Measurements from ENCODE around the gene ARMS2. TPM values are rescaled to one million over a fixed set of nuclear protein-coding genes. Genes with fewer than 3 reads are reported as not detected.

Gene ARMS2
- total RNA-seq, 1 donor from 2014 or later: not detected

DNA sequence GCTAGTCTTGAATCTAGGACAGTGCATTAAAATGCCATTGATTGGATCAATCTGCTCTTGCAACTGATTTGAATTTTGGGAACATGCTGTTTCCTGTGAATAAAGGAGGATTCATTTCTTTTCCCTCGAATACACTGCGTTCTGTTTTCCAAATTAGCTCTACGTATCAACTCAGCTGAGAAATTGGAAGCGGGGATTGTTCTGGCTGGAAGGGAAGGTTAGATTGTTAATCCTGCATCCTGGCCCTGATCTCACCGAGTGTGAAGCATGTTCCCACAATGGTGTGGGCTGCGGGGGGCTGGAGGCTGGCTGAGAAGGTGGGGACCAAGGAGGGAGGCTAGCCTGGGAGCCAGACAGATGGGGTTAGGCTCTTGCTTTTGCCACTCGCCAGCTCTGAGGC lies 24.5 kb downstream of the ARMS2 start:
- Histone ChIP-seq H3K9ac (ENCODE audit: low read length) (no peak overlapping the region), H3K79me2 (ENCODE audit: insufficient read depth, low read length) (peaks cover 2% of the 10 kb centered on the region), H4K20me1 (ENCODE audit: insufficient read depth, low read length) (peaks cover 5% of the 10 kb centered on the region), H3K9me3 (ENCODE audit: insufficient read depth, low read depth, low read length) (no peaks in the 10 kb centered on the region), H3K4me1 (ENCODE audit: insufficient read depth, low read length) (peaks cover 25% of the 10 kb centered on the region), H3K4me2 (ENCODE audit: low read length) (no peak overlapping the region), H3K4me3 (ENCODE audit: insufficient read depth, low read depth, low read length) (no peak overlapping the region), H2AFZ (ENCODE audit: low read depth, low read length) (no peak overlapping the region), H3K27ac (ENCODE audit: low read depth, low read length) (no peak overlapping the region), H3K27me3 (ENCODE audit: insufficient read depth, low read length) (no peaks in the 10 kb centered on the region), H3K36me3 (ENCODE audit: insufficient read depth, low read length) (no peaks in the 10 kb centered on the region)
- Mint-ChIP-seq H3K27ac (ENCODE audit: unreplicated experiment) (no peak overlapping the region), H3K27me3 (ENCODE audit: low read depth, unreplicated experiment) (peaks cover 9% of the 10 kb centered on the region), H3K4me3 (ENCODE audit: unreplicated experiment) (no peak overlapping the region), H3K4me1 (ENCODE audit: low read depth, unreplicated experiment) (peaks cover 34% of the 10 kb centered on the region), H3K9me3 (ENCODE audit: unreplicated experiment) (peaks cover 5% of the 10 kb centered on the region), H3K36me3 (ENCODE audit: low read depth, unreplicated experiment) (peaks cover 3% of the 10 kb centered on the region)
- FAIRE-seq (no peak), DNase-seq (ENCODE audit: low read depth) (no peak)
- TF ChIP-seq, protein P1, sequence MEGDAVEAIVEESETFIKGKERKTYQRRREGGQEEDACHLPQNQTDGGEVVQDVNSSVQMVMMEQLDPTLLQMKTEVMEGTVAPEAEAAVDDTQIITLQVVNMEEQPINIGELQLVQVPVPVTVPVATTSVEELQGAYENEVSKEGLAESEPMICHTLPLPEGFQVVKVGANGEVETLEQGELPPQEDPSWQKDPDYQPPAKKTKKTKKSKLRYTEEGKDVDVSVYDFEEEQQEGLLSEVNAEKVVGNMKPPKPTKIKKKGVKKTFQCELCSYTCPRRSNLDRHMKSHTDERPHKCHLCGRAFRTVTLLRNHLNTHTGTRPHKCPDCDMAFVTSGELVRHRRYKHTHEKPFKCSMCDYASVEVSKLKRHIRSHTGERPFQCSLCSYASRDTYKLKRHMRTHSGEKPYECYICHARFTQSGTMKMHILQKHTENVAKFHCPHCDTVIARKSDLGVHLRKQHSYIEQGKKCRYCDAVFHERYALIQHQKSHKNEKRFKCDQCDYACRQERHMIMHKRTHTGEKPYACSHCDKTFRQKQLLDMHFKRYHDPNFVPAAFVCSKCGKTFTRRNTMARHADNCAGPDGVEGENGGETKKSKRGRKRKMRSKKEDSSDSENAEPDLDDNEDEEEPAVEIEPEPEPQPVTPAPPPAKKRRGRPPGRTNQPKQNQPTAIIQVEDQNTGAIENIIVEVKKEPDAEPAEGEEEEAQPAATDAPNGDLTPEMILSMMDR (IDR thresholded peaks at IDR 0.05; ENCODE audit: insufficient read depth, low read depth, low read length): no peak
- TF ChIP-seq EZH2 (IDR thresholded peaks at IDR 0.05; ENCODE audit: insufficient read depth, low read length): no peak

DNA sequence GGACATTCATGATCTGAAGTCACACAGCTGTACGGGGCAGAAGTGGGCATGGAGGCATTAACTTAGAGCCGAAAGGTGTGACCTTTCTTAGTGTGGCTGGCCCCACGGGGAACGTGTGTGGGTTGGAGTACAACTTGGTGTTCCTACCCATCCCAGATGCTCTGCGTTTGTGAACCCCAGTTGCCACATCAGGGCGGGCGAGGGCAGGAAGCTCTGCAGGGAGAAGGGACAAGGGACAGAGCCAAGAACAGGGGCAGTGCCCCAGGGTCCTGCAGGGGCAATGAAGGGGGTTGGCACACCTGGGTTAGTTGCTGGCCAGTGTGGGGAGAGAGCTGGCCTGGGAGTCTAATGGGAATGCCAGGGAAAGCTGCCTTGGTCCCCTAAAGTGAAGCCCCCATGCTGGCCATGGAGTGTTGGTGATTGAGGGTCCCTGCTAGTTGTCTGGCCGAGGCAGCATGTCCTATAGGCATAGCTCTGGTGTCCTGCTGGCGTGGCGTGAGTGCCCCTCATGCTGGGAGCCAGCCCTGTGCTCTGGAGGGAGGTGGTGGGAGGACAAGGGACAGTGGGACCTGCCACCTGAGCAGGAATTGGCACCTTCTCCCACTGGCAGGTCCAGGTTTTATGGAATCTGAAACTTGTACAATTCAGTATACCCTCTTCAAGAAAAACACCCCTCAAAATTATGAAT lies 25.8 kb downstream of the ARMS2 start:
- Mint-ChIP-seq H3K36me3 (ENCODE audit: low read depth, unreplicated experiment) (peaks cover 3% of the 10 kb centered on the region), H3K4me1 (ENCODE audit: low read depth, unreplicated experiment) (peaks cover 22% of the 10 kb centered on the region), H3K27me3 (ENCODE audit: low read depth, unreplicated experiment) (peaks cover 12% of the 10 kb centered on the region), H3K4me3 (ENCODE audit: unreplicated experiment) (no peak overlapping the region), H3K9me3 (ENCODE audit: unreplicated experiment) (peaks cover 5% of the 10 kb centered on the region), H3K27ac (ENCODE audit: unreplicated experiment) (no peak overlapping the region)
- Histone ChIP-seq H3K4me3 (ENCODE audit: insufficient read depth, low read depth, low read length) (no peak overlapping the region), H3K9ac (ENCODE audit: low read length) (no peak overlapping the region), H3K9me3 (ENCODE audit: insufficient read depth, low read depth, low read length) (no peaks in the 10 kb centered on the region), H3K27me3 (ENCODE audit: insufficient read depth, low read length) (no peaks in the 10 kb centered on the region), H2AFZ (ENCODE audit: low read depth, low read length) (no peak overlapping the region), H3K4me1 (ENCODE audit: insufficient read depth, low read length) (peaks cover 13% of the 10 kb centered on the region), H3K36me3 (ENCODE audit: insufficient read depth, low read length) (no peaks in the 10 kb centered on the region), H3K27ac (ENCODE audit: low read depth, low read length) (no peak overlapping the region), H4K20me1 (ENCODE audit: insufficient read depth, low read length) (peaks cover 5% of the 10 kb centered on the region), H3K4me2 (ENCODE audit: low read length) (no peak overlapping the region), H3K79me2 (ENCODE audit: insufficient read depth, low read length) (no peaks in the 10 kb centered on the region)
- no peak for TF ChIP-seq EZH2 (IDR thresholded peaks at IDR 0.05; ENCODE audit: insufficient read depth, low read length)
- TF ChIP-seq, protein P1 (IDR thresholded peaks at IDR 0.05; ENCODE audit: insufficient read depth, low read depth, low read length): no peak
- FAIRE-seq (no peak), DNase-seq (ENCODE audit: low read depth) (no peak)
